ENCODE results near the gene BLTP3B.

Gene BLTP3B

GRCh38 chr12:100174495-100174894 lies 31.8 kb upstream of the BLTP3B start:
- no peaks in the 10 kb centered on the region for H3F3A ChIP-seq (ENCODE audit: insufficient read depth, low read length)
- no peaks in the 10 kb centered on the region for H3K27me3 ChIP-seq (ENCODE audit: insufficient read depth, low read length)
- H4K20me1 ChIP-seq (ENCODE audit: insufficient read depth, low read length) = no peaks in the 10 kb centered on the region
- no peaks in the 10 kb centered on the region for H3K79me2 ChIP-seq (ENCODE audit: insufficient read depth, low read length)
- no peak overlapping the region for H3K4me3 ChIP-seq (ENCODE audit: low read depth, low read length, poor library complexity, severe bottlenecking)
- no peak overlapping the region for H3K27ac ChIP-seq (ENCODE audit: low read depth, low read length, poor library complexity, severe bottlenecking)
- no peak overlapping the region for H3K9ac ChIP-seq (ENCODE audit: low read length)
- TF ChIP-seq EZH2 (IDR thresholded peaks at IDR 0.05; ENCODE audit: borderline replicate concordance, low read length) (no peak), CTCF (IDR thresholded peaks at IDR 0.05; ENCODE audit: low read length) (no peak)
- H2AFZ ChIP-seq (ENCODE audit: low read length) = no peak overlapping the region
- H3K4me2 ChIP-seq (ENCODE audit: low read length) = no peak overlapping the region
- peaks cover 12% of the 10 kb centered on the region for H3K36me3 ChIP-seq (ENCODE audit: insufficient read depth, low read length)
- H3K9me3 ChIP-seq (ENCODE audit: low read length) = no peaks in the 10 kb centered on the region
- no peaks in the 10 kb centered on the region for H3K4me1 ChIP-seq (ENCODE audit: insufficient read depth, low read length, severe bottlenecking)
- H3K9me2 ChIP-seq (ENCODE audit: low read depth, low read length) = no peaks in the 10 kb centered on the region

GRCh38 chr12:100173111-100173510 lies 30.4 kb upstream of the BLTP3B start:
- TF ChIP-seq EZH2 (IDR thresholded peaks at IDR 0.05; ENCODE audit: borderline replicate concordance, low read length) = no peak
- no peak for TF ChIP-seq CTCF (IDR thresholded peaks at IDR 0.05; ENCODE audit: low read length)
- Histone ChIP-seq H3K27ac (ENCODE audit: low read depth, low read length, poor library complexity, severe bottlenecking) (no peak overlapping the region), H3K9me3 (ENCODE audit: low read length) (no peaks in the 10 kb centered on the region), H3K9ac (ENCODE audit: low read length) (no peak overlapping the region), H3K4me3 (ENCODE audit: low read depth, low read length, poor library complexity, severe bottlenecking) (no peak overlapping the region), H3K36me3 (ENCODE audit: insufficient read depth, low read length) (peaks cover 12% of the 10 kb centered on the region), H3F3A (ENCODE audit: insufficient read depth, low read length) (no peaks in the 10 kb centered on the region), H3K9me2 (ENCODE audit: low read depth, low read length) (no peaks in the 10 kb centered on the region), H3K4me2 (ENCODE audit: low read length) (no peak overlapping the region), H3K4me1 (ENCODE audit: insufficient read depth, low read length, severe bottlenecking) (no peaks in the 10 kb centered on the region), H2AFZ (ENCODE audit: low read length) (no peak overlapping the region), H4K20me1 (ENCODE audit: insufficient read depth, low read length) (no peaks in the 10 kb centered on the region), H3K27me3 (ENCODE audit: insufficient read depth, low read length) (no peaks in the 10 kb centered on the region), H3K79me2 (ENCODE audit: insufficient read depth, low read length) (no peaks in the 10 kb centered on the region)

- no peaks in the 10 kb centered on the region for H3K4me1 ChIP-seq (ENCODE audit: insufficient read depth, low read length, severe bottlenecking)
- no peaks in the 10 kb centered on the region for H3K79me2 ChIP-seq (ENCODE audit: insufficient read depth, low read length)
- H3K4me3 ChIP-seq (ENCODE audit: low read depth, low read length, poor library complexity, severe bottlenecking) = no peak overlapping the region
- no peaks in the 10 kb centered on the region for H4K20me1 ChIP-seq (ENCODE audit: insufficient read depth, low read length)
- no peak overlapping the region for H2AFZ ChIP-seq (ENCODE audit: low read length)
- H3F3A ChIP-seq (ENCODE audit: insufficient read depth, low read length) = no peaks in the 10 kb centered on the region
- no peaks in the 10 kb centered on the region for H3K9me2 ChIP-seq (ENCODE audit: low read depth, low read length)
- H3K27me3 ChIP-seq (ENCODE audit: insufficient read depth, low read length) = no peaks in the 10 kb centered on the region
- no peak overlapping the region for H3K4me2 ChIP-seq (ENCODE audit: low read length)
- no peak for TF ChIP-seq CTCF (IDR thresholded peaks at IDR 0.05; ENCODE audit: low read length)
- no peak for TF ChIP-seq EZH2 (IDR thresholded peaks at IDR 0.05; ENCODE audit: borderline replicate concordance, low read length)
- no peak overlapping the region for H3K9ac ChIP-seq (ENCODE audit: low read length)
- no peaks in the 10 kb centered on the region for H3K9me3 ChIP-seq (ENCODE audit: low read length)
- H3K27ac ChIP-seq (ENCODE audit: low read depth, low read length, poor library complexity, severe bottlenecking) = no peak overlapping the region
- H3K36me3 ChIP-seq (ENCODE audit: insufficient read depth, low read length) = peaks cover 9% of the 10 kb centered on the region; the same call in 1 of the 2 replicates
Measured at GRCh38 chr12:100171248-100171647, 28.6 kb upstream of the BLTP3B start.
